ENCODE data around the gene WSB2.
A peak's percentile ranks its signal among the peaks of the same experiment; 100 is the strongest.

WSB2 gene

DNA sequence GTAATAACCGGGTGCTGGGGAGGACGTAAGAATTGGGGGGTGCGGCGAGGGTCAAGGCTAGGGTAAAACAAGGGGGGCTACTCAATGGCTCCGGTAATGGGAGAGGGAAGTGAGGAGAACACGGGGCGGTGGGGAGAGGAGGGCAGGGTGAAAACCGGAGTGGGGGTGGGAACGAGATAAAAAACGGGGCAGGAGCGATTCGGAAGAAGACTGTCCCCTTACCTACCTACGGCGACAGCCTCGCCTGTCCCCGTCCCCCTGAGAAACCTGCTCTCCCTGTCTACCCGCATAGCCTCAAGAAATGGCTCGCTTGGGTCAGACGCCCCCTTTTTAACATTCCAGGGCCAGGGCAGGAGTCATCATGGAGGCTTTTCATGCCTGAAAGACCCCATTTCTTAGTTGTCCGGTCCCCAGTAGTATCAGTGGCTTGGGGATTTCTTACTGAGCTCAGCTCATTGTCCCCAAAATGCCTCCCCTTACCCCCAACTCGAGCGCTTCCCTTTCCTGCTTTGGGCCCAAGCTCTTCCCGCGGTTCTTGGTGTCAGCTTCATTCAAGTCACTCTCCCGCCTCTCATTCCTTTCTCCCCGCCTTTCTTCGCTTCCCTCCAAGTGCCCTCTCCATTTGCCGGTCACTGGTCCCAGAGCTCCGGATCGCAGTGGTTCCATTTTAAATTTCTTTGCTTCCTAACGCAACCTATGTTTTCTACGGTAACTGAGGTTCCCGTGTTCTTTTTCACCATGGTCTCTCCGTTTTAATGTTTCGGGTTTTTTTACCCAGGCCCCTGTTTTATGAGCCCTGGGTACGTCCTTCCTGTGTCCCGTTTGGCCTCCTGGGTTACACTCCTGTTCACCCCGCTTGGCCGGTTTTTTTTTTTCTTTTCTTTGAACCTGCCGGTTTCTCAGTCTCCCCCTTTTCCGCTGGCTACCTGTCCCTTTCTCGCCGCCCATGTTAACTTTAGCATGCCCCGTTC, 1.2 kb upstream of the WSB2 start:
- ATAC-seq = no peak

GRCh38 chr12:118060301-118061010, 523 bp downstream of the WSB2 start:
- ATAC-seq = peak; percentile 9 to 10

GRCh38 chr12:118059341-118060191, 1.4 kb downstream of the WSB2 start:
- ATAC-seq = no peak

DNA sequence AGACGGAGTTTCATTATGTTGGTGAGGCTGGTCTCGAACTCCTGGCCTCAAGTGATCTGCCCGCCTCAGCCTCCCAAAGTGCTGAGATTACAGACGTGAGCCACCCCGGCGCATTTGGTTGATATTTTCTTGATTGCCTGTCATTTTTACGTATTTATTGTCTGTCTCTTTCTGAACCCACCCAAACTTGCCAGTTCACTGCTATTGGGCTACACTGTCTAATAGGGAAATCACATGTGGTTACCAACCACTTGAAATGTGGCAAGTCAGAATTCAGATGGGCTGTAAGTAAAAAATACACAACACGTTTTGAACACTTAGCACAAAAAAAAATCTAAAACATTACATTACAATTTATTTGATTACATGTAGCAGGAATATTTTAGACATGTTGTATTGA, 2.1 kb downstream of the WSB2 start:
- ATAC-seq = no peak

GRCh38 chr12:118058227-118058626, 2.8 kb downstream of the WSB2 start:
- no peak for ATAC-seq

- no peak for ATAC-seq
These were observed 4.9 kb downstream of the WSB2 start for GRCh38 chr12:118055865-118056773.

DNA sequence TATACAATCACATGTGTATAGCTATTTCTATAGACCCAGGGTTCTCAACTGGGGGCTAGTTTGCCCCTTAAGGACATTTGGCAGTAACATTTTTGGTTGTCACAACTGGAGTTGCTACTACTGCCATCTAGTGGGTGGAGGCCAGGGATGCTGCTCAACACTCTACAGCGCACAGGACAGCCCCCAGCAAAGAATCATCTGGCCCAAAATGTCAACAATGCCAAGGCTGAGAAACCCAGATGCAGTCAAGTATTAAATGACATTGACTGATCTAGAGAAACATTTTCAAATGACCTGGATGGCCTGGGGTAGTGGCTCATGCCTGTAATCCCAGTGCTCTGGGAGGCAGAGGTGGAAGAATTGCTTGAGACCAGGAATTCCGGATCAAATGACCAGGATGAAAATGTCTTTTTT, 5.8 kb downstream of the WSB2 start:
- ATAC-seq = peak; percentile 79 to 83

DNA sequence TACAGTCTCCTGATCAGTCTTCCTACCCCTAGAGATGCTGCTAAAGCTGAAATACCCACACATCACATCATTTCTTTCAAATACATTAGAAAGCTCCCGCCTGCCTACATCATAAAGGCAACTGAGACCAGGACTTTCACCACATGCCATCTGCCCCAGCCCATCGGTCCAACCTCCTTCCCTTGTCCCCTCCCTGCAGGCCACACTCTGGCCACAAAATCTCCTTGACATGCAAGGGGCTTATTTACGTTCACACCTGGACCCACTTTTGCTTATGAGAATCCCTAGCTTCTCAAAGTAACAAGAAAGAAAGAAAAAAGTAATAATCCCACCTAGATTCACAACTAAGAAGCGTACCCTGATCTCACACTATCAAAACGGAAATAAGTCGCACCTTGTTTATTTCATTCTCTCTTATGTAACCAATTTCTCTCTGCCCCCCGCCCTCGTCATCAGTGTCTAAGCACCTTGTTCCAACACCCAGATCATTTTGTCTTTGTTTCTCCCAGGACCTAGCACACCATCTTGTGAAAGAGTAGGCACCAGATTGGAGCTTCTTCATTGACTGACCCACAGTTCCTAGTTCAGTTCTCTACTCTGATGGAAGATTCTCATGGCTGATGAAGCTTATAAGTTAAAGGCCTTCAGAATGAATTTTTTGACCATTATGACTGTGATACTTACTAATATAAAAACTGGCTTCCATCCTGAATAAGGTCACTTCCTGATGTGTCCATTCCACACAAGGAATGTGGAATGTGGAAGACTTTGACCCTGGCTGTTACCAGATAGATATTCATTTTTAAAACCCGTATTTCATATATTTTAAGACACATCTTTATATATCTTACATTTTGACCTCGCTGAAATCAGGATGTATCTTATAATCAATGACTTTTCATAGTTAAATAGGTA, 7.7 kb downstream of the WSB2 start:
- ATAC-seq = no peak

DNA sequence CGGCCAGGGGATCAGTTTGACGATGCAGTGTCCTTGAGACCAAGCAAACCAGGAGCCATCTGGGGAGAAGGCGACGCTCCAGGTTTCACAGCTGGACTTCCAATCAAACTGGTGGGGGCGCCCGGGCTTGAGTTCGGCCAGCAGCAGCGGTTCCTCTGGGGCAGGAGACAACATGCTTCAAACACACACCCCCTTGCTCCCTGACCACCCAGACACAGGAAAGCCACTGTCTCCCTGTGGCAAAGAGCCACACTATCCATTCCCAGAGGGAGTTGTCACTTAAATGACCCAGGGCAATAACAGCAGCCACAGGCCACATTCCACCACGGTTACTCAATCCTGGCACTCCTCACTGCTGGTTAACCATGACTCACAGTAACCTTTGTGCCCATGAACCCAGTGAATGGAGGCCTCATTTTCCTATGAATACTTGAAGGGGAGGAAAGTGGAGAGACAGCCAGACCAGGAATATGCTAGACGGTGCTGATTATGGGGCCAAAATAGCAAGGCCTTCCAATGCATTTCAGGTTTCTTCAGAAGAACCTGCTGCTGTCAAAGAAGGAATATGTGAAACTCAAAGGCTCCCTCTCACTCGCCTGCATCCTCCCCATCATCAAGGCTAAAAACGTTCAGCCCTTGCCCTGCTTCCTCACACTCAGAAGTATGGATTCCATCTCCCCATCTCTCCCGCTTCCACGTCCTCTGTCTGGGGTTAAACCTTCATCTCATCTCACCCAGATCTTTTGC, 8.5 kb downstream of the WSB2 start:
- peak; percentile 34 to 43 for ATAC-seq

DNA sequence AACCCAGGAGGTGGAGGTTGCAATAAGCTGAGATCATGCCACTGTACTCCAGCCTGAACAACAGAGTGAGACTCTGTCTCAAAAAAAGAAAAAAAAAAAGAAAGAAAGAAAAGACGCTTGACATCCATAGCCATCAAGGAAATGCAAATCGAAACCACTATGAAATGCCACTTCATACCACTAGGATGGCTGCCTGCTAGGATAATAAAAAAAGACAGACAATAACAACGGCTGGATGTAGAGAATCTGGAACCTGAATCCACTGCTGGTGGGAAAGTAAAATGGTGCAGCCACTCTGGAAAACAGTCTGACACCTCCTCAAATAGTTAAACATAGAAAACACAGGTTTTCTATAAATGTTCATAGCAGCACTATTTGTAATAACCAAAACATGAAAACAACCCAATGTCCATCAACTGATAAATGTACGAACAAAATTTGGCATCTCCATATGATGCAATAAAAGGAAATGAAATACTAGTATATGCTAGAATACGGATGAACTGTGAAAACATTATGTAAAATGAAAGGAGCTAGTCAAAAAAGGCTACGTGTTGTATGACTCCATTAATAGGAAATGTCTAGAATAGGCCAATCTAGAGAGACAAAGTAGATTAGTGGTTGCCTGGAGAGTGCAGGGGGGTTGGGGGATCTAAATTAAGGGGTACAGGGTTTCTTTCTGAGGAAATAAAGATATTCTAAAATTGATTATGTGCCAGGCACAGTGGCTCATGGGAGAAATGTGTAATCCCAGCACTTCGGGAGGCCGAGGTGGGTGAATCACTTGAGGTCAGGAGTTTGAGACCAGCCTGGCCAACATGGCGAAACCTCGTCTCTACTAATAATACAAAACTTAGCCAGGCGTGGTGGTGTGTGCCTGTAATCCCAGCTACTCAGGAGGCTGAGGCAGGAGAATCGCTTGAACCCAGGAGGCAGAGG, 9.7 kb downstream of the WSB2 start:
- ATAC-seq = no peak

GRCh38 chr12:118046430-118046829, 14.5 kb downstream of the WSB2 start:
- no peak for ATAC-seq

DNA sequence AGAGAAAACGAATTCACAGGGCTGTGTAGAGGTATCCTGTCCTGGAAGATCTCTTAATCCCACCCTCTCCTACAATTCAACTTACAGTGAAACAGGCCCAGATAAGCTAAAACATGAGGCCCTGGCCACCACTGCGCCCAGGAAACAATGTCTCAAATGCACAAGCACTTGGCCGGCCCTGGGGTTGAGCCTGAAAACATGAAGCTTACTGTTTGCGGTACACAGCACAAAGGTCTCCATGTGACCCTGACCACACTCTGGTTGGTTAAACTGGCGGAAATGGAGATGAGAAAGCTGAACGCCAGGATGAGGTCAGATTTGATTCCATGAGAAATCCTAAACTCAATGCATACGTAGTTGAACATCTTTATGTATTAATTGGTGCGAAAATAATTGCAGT, 16.4 kb downstream of the WSB2 start:
- ATAC-seq = no peak

DNA sequence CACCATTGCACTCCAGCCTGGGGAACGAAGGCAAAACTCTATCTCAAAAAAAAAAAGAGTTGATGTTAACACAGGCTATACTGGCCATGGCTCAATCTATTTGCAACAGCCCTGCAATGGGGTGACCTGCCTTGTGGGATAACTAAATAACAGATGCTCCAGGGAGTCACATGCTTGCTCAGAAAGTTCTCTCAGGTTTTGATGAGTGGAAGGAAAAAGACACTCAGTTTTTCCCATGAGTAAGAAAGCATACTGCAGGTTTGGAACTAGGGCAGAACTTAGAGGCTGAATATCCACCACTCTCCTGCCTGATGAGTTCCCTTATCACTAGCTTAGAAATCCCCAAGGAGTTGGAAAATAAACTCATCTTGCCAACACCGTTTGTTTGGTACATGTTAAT, 16.9 kb downstream of the WSB2 start:
- ATAC-seq = peak in 1 of 2 donors; percentile 27

- ATAC-seq = no peak
These were observed 18.9 kb downstream of the WSB2 start for GRCh38 chr12:118042091-118042490.

GRCh38 chr12:118038137-118038536, 22.8 kb downstream of the WSB2 start:
- no peak for ATAC-seq

GRCh38 chr12:118036672-118037411, 24.1 kb downstream of the WSB2 start:
- ATAC-seq = no peak

GRCh38 chr12:118035190-118036041, 25.6 kb downstream of the WSB2 start:
- peak; percentile 86 to 87 for ATAC-seq
